Measurements from ENCODE around the gene DYNLRB2. TPM values are rescaled to one million over a fixed set of nuclear protein-coding genes. Genes with fewer than 3 reads are reported as not detected.

The DYNLRB2 gene
- total and polyA plus RNA-seq, 9 of the 15 experiments (the other 6 are each of a cell fraction or from before 2014, with no cell fraction given) = not detected

DNA sequence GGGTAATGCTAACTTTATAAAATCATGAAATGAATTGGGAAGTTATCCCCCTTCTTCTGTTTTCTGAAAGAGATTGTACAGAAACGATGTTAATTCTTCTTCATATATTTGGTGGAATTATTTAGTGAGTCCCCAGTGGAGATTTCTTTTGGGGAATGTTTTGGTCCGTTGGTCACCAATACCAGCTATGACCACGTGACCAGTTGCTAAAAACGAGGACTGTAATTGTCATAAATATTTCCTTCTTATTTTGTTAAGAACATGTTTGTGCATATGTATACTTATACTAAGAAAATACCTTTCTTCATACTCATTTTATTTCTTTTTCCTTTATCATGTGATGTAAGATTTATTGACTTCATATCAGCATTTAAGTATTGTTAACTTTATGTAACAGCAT, 10.3 kb upstream of the DYNLRB2 start:
- ChIA-PET POLR2A (no interaction called here), CTCF (ENCODE audit: low intra/inter-chr PET ratio) (no interaction called here)
- Histone ChIP-seq H3K79me2 (ENCODE audit: control insufficient read depth, insufficient read depth, low read length) (no peaks in the 10 kb centered on the region), H3K4me2 (ENCODE audit: insufficient read depth, low read length) (no peak overlapping the region), H2AFZ (ENCODE audit: low read depth, low read length) (no peak overlapping the region), H3K36me3 (ENCODE audit: control insufficient read depth, insufficient read depth, low read length) (no peaks in the 10 kb centered on the region), H3K9me3 (replicated peaks; ENCODE audit: control insufficient read depth, insufficient read depth, low read depth, low read length) (no peaks in the 10 kb centered on the region), H4K20me1 (replicated peaks; ENCODE audit: control insufficient read depth, insufficient read depth, low read length) (no peaks in the 10 kb centered on the region), H3K4me3 (no peak overlapping the region), H3K9me1 (ENCODE audit: control insufficient read depth, insufficient read depth, low read length) (no peaks in the 10 kb centered on the region), H3K4me1 (replicated peaks in 1 of 2; ENCODE audit: control insufficient read depth in 2 of 2, insufficient read depth in 2 of 2, low read length in 2 of 2) (no peaks in the 10 kb centered on the region), H3K9ac (ENCODE audit: insufficient read depth in 1 of 2, low read depth in 2 of 2, low read length in 2 of 2) (no peak overlapping the region), H3K27ac (ENCODE audit: extremely low read depth, low read depth, low read length) (no peak overlapping the region), H3K27me3 (ENCODE audit: control insufficient read depth in 2 of 2, insufficient read depth in 2 of 2, low read length in 2 of 2) (0 out of 5 replicates have a peak, but pooled peaks cover 0 to 3% of the 10 kb centered on the region in 2 experiments)
- intact Hi-C loops (cut with micrococcal nuclease) (no loop called here), in situ Hi-C loops (cut with MboI) (loop anchor here (25.0 kb wide), 1 partner anchor 1207 kb away; no protein-coding TSS in a partner anchor)
- no TSS peak for BruUV-seq (replicated peaks)
- DNase-seq (ENCODE audit: extremely low read depth in 1 of 4, low spot score in 3 of 4) (no peak), ATAC-seq (no peak), FAIRE-seq (no peak)
- TF ChIP-seq RAD51 (IDR thresholded peaks at IDR 0.05; ENCODE audit: borderline replicate concordance, low read depth) (peak; percentile 62), ZNF165 (CRISPR knock-in tag; IDR thresholded peaks at IDR 0.05; ENCODE audit: borderline replicate concordance) (no peak)
- TF ChIP-seq, protein P1, sequence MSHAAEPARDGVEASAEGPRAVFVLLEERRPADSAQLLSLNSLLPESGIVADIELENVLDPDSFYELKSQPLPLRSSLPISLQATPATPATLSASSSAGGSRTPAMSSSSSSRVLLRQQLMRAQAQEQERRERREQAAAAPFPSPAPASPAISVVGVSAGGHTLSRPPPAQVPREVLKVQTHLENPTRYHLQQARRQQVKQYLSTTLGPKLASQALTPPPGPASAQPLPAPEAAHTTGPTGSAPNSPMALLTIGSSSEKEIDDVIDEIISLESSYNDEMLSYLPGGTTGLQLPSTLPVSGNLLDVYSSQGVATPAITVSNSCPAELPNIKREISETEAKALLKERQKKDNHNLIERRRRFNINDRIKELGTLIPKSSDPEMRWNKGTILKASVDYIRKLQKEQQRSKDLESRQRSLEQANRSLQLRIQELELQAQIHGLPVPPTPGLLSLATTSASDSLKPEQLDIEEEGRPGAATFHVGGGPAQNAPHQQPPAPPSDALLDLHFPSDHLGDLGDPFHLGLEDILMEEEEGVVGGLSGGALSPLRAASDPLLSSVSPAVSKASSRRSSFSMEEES (CRISPR knock-in tag; IDR thresholded peaks at IDR 0.05) = peak; percentile 72
- WGBS (ENCODE audit: insufficient coverage, low coverage, missing lambda C conversion rate) = 1% methylated on average over 4 of the region's 4 CpGs

DNA sequence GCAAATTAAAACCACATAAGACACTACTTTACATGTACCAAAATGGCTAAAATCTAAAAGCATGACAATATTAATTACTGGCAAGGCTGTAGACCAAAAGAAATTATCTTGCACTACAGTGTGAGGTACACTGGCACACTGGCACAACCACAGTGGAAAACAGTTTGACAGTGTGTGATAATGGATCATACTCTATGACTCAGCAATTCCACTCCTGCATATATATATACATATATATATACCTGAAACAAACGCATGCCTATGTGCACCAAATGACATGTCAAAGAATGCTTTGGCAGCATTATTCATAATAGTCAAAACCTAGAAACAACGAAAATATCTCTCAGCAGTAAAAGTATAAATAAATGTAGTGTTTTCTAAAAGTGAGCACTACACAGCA, 4.6 kb upstream of the DYNLRB2 start:
- no peaks in the 10 kb centered on the region; the same call in 1 of the 2 replicates for H3K9me3 ChIP-seq (replicated peaks; ENCODE audit: control insufficient read depth, insufficient read depth, low read depth, low read length)
- in situ Hi-C loops (cut with MboI) (loop anchor here (25.0 kb wide), 1 partner anchor 1201 kb away; no protein-coding TSS in a partner anchor), intact Hi-C loops (cut with micrococcal nuclease) (no loop called here)
- H3K79me2 ChIP-seq (ENCODE audit: control insufficient read depth, insufficient read depth, low read length) = no peaks in the 10 kb centered on the region
- H3K4me1 ChIP-seq (replicated peaks in 1 of 2; ENCODE audit: control insufficient read depth in 2 of 2, insufficient read depth in 2 of 2, low read length in 2 of 2) = peaks cover 0 to 8% of the 10 kb centered on the region in 2 experiments; a peak in 2 of 5 replicates
- no peaks in the 10 kb centered on the region for H4K20me1 ChIP-seq (replicated peaks; ENCODE audit: control insufficient read depth, insufficient read depth, low read length)
- no peak overlapping the region for H2AFZ ChIP-seq (ENCODE audit: low read depth, low read length)
- H3K36me3 ChIP-seq (ENCODE audit: control insufficient read depth, insufficient read depth, low read length) = no peaks in the 10 kb centered on the region
- H3K9ac ChIP-seq (ENCODE audit: insufficient read depth in 1 of 2, low read depth in 2 of 2, low read length in 2 of 2) = no peak overlapping the region
- H3K4me2 ChIP-seq (ENCODE audit: insufficient read depth, low read length) = no peak overlapping the region
- BruUV-seq (replicated peaks) = no TSS peak
- H3K4me3 ChIP-seq = no peak overlapping the region
- CTCF ChIA-PET (ENCODE audit: low intra/inter-chr PET ratio) = no interaction called here
- POLR2A ChIA-PET = no interaction called here
- no peaks in the 10 kb centered on the region for H3K27me3 ChIP-seq (ENCODE audit: control insufficient read depth in 2 of 2, insufficient read depth in 2 of 2, low read length in 2 of 2)
- no peak for FAIRE-seq
- WGBS (ENCODE audit: insufficient coverage, low coverage, missing lambda C conversion rate) = 0% methylated on average over 2 of the region's 2 CpGs
- DNase-seq (ENCODE audit: extremely low read depth in 1 of 4, low spot score in 3 of 4) = no peak
- ATAC-seq = no peak
- no peak overlapping the region for H3K27ac ChIP-seq (ENCODE audit: extremely low read depth, low read depth, low read length)
- no peaks in the 10 kb centered on the region for H3K9me1 ChIP-seq (ENCODE audit: control insufficient read depth, insufficient read depth, low read length)
- TF ChIP-seq, protein P2, sequence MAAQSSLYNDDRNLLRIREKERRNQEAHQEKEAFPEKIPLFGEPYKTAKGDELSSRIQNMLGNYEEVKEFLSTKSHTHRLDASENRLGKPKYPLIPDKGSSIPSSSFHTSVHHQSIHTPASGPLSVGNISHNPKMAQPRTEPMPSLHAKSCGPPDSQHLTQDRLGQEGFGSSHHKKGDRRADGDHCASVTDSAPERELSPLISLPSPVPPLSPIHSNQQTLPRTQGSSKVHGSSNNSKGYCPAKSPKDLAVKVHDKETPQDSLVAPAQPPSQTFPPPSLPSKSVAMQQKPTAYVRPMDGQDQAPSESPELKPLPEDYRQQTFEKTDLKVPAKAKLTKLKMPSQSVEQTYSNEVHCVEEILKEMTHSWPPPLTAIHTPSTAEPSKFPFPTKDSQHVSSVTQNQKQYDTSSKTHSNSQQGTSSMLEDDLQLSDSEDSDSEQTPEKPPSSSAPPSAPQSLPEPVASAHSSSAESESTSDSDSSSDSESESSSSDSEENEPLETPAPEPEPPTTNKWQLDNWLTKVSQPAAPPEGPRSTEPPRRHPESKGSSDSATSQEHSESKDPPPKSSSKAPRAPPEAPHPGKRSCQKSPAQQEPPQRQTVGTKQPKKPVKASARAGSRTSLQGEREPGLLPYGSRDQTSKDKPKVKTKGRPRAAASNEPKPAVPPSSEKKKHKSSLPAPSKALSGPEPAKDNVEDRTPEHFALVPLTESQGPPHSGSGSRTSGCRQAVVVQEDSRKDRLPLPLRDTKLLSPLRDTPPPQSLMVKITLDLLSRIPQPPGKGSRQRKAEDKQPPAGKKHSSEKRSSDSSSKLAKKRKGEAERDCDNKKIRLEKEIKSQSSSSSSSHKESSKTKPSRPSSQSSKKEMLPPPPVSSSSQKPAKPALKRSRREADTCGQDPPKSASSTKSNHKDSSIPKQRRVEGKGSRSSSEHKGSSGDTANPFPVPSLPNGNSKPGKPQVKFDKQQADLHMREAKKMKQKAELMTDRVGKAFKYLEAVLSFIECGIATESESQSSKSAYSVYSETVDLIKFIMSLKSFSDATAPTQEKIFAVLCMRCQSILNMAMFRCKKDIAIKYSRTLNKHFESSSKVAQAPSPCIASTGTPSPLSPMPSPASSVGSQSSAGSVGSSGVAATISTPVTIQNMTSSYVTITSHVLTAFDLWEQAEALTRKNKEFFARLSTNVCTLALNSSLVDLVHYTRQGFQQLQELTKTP (IDR thresholded peaks at IDR 0.05; ENCODE audit: low read depth in 1 of 2, partially characterized antibody in 2 of 2) = no peak
- peak; percentile 60; the same call in 1 of the 2 replicates for TF ChIP-seq NFE2L1 (tag; IDR thresholded peaks at IDR 0.05; ENCODE audit: borderline replicate concordance, low read depth)
- TF ChIP-seq ZNF57 (CRISPR knock-in tag; IDR thresholded peaks at IDR 0.05) = no peak
- TF ChIP-seq HNRNPLL (IDR thresholded peaks at IDR 0.05; ENCODE audit: low read depth, low read length, poor library complexity, severe bottlenecking) = no peak
- no peak for TF ChIP-seq HNRNPH1 (optimal IDR thresholded peaks at IDR 0.05; ENCODE audit: low read depth, low read length)
- no peak for TF ChIP-seq XRCC5 (IDR thresholded peaks at IDR 0.05; ENCODE audit: low read depth, low read length)
- TF ChIP-seq HIVEP1 (CRISPR knock-in tag; IDR thresholded peaks at IDR 0.05) = no peak
